NCI-H2029 (cell line): Measurements from ENCODE around the gene ACAP3.

Experiments used
- DNase-seq: peaks from one replicate; lab custom pipeline; 2025; lab: John Stamatoyannopoulos, UW

The ACAP3 gene

GRCh38 chr1:1244192-1244811 is 63.4 kb downstream of the ACAP3 start:
- DNase-seq = no peak

GRCh38 chr1:1243807-1244191 is 63.9 kb downstream of the ACAP3 start:
- no peak for DNase-seq

GRCh38 chr1:1243266-1243660 is 64.5 kb downstream of the ACAP3 start:
- DNase-seq = no peak

DNA sequence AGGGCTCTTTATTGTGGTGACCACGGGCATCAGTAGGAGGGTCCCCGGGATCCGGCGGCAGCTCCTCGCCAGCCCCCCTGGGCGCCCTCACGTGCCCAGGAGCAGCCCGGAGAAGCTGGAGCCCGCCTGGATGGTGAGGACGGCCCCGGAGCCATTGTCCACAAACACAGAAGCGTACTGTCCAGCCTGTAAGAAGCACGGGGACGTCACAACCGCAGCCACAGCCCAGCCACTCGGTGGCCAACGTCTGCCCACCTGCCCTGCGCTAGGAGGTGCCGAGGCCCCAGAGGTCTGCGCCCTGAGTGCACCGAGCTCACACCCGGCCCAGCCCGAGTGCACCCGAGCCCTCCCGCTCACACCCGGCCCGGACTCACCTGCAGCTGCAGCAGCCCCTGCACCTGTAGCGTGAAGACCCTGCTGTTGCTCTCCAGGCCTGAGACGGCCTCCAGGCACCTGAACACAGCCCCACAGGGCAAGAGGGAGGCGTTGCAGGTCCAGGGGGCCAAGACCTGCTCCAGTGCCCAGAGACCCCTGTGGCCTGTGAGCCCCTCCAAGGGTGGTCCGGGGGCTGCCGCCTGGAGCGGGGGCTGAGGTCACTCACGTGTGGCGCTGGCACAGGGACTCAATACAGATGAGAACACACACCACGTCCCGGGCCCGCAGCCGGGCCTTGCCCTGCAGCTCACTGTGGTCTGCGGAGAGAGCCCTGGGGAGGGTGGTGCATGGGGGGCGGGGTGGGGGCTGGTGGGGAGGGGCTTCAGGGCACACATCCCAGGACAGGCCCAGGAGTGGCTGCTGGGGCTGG is 65.1 kb downstream of the ACAP3 start:
- no peak for DNase-seq
